ENCODE results near the gene KCNIP1. TPM values are rescaled to one million over a fixed set of nuclear protein-coding genes. Genes with fewer than 3 reads are reported as not detected.

KCNIP1 gene
- total RNA-seq, 2 donors from 2014 or later = 0.52 to 0.99 TPM

GRCh38 chr5:170495825-170496661, 7.8 kb upstream of the KCNIP1 start:
- ATAC-seq = no peak
- Histone ChIP-seq H3K4me3 (no peak overlapping the region), H3K4me1 (peaks cover 11% of the 10 kb centered on the region), H3K9me3 (no peaks in the 10 kb centered on the region), H3K27ac (no peak overlapping the region), H3K27me3 (no peaks in the 10 kb centered on the region), H3K36me3 (replicated peaks in 1 of 2; ENCODE audit: insufficient read depth in 1 of 2, low read depth in 2 of 2) (no peaks in the 10 kb centered on the region)
- intact Hi-C loops (cut with DNase I) = no loop called here
- 43 to 46% methylated on average over 10 of the region's 10 CpGs for WGBS, 2 donors
- no peak for TF ChIP-seq POLR2A (IDR thresholded peaks at IDR 0.05)
- TF ChIP-seq, protein P1, sequence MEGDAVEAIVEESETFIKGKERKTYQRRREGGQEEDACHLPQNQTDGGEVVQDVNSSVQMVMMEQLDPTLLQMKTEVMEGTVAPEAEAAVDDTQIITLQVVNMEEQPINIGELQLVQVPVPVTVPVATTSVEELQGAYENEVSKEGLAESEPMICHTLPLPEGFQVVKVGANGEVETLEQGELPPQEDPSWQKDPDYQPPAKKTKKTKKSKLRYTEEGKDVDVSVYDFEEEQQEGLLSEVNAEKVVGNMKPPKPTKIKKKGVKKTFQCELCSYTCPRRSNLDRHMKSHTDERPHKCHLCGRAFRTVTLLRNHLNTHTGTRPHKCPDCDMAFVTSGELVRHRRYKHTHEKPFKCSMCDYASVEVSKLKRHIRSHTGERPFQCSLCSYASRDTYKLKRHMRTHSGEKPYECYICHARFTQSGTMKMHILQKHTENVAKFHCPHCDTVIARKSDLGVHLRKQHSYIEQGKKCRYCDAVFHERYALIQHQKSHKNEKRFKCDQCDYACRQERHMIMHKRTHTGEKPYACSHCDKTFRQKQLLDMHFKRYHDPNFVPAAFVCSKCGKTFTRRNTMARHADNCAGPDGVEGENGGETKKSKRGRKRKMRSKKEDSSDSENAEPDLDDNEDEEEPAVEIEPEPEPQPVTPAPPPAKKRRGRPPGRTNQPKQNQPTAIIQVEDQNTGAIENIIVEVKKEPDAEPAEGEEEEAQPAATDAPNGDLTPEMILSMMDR (IDR thresholded peaks at IDR 0.05) = no peak
- no peak for DNase-seq

DNA sequence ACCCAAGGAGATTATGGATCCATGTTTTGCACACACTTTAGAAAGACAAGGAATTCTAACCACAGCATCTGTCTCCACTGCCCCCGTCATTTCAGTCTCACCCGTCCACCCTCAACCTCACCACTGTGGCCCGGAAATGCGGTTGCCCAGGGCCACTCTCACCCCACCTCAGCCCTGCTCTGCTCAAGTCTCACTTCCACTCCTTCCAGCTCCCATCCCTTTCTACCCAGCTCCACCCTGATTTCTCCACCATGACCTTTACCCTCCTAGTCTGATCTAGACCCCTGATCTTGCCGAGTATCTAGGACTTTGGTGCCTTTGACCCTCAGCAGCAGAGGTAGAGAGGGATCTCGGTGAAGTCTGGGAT, 7.2 kb upstream of the KCNIP1 start:
- 60 to 71% methylated on average over 6 of the region's 6 CpGs for WGBS, 2 donors
- ATAC-seq = no peak
- Histone ChIP-seq H3K4me3 (no peak overlapping the region), H3K9me3 (no peaks in the 10 kb centered on the region), H3K36me3 (replicated peaks in 1 of 2; ENCODE audit: insufficient read depth in 1 of 2, low read depth in 2 of 2) (no peaks in the 10 kb centered on the region), H3K27ac (no peak overlapping the region), H3K4me1 (peaks cover 7% of the 10 kb centered on the region), H3K27me3 (no peaks in the 10 kb centered on the region)
- no peak for DNase-seq
- TF ChIP-seq POLR2A (IDR thresholded peaks at IDR 0.05) = no peak
- TF ChIP-seq, protein P1 (IDR thresholded peaks at IDR 0.05) = no peak
- intact Hi-C loops (cut with DNase I) = no loop called here

DNA sequence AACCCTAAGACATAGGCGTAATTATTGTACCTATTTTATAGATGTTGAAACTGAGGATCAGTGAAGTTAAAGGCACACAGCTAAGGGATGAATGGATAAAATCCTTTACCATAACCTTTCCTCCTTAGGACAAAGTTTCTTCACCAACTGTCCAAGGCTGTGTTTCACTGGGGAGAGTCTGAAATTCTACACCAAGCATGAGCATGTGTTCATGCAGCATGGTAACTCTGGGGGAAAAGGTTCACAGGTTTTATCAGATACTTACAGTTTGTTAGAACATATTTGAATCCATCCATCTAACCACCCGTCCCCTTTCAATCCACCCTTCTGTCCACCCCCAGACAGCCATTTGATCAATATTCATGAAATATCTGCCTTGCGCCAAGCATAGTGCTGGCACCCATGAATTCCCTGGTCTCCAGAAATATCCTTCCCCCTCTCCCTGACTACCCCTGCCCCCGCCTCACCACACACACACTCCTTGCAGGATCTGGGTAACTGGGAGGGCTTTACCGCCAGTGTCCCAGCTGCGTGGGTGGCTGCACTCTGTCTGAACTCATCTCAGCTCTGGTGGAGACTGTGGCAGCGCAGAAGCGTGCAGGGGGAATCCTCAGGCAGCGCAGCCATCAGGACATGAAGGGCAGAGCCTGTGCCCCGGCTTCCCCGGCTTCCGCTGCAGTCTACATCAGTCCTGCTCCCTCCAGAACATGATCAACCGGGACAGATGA, 6.3 kb upstream of the KCNIP1 start:
- intact Hi-C loops (cut with DNase I) = no loop called here
- ATAC-seq = no peak
- H3K9me3 ChIP-seq = no peaks in the 10 kb centered on the region
- no peaks in the 10 kb centered on the region for H3K4me1 ChIP-seq
- H3K27me3 ChIP-seq = no peaks in the 10 kb centered on the region
- H3K36me3 ChIP-seq (replicated peaks in 1 of 2; ENCODE audit: insufficient read depth in 1 of 2, low read depth in 2 of 2) = no peaks in the 10 kb centered on the region
- no peak overlapping the region for H3K4me3 ChIP-seq
- no peak overlapping the region for H3K27ac ChIP-seq
- no peak for TF ChIP-seq POLR2A (IDR thresholded peaks at IDR 0.05)
- TF ChIP-seq, protein P1 (IDR thresholded peaks at IDR 0.05) = no peak
- 48 to 63% methylated on average over 9 to 13 of the region's 13 CpGs for WGBS, 2 donors
- DNase-seq = no peak

DNA sequence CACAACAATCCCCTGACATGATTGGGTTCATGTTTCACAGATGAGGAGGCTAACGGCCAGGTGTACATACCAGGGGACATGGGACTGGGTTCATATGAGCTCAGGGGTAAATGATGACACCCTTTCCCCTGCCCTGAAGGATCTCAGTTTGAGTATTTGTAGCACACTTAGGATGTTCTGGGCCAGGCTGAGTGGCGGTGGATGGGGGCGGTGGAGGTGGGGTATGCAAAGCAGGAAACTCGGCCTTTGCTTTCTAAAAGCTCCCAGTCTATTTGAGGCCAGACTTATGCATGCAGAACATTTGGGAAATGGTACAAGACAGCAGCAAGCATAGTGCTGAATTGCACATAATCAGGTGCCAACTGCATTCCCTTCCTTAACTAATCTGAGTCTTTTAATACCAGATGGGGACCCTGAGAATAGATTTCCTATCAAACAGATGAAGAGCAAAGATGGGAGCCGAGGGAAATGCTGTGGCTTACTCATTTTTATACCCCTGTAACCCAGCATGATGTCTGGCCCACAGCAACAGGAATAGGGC, 4.9 kb upstream of the KCNIP1 start:
- H3K9me3 ChIP-seq = no peaks in the 10 kb centered on the region
- no peak overlapping the region for H3K27ac ChIP-seq
- H3K36me3 ChIP-seq (replicated peaks in 1 of 2; ENCODE audit: insufficient read depth in 1 of 2, low read depth in 2 of 2) = no peaks in the 10 kb centered on the region
- H3K4me3 ChIP-seq = no peak overlapping the region
- DNase-seq (no peak), ATAC-seq (no peak)
- TF ChIP-seq, protein P1 (IDR thresholded peaks at IDR 0.05) = no peak
- no peak for TF ChIP-seq POLR2A (IDR thresholded peaks at IDR 0.05)
- H3K27me3 ChIP-seq = no peaks in the 10 kb centered on the region
- 81 to 86% methylated on average over 5 of the region's 5 CpGs for WGBS, 2 donors
- intact Hi-C loops (cut with DNase I) = no loop called here
- H3K4me1 ChIP-seq = no peaks in the 10 kb centered on the region

Measured in body of pancreas (tissue), 4 donors.